Measurements from ENCODE around the gene GTPBP3. TPM values are rescaled to one million over a fixed set of nuclear protein-coding genes. Genes with fewer than 3 reads are reported as not detected.

GTPBP3 gene
- total RNA-seq, 1 donor from 2014 or later: 79.5 TPM

DNA sequence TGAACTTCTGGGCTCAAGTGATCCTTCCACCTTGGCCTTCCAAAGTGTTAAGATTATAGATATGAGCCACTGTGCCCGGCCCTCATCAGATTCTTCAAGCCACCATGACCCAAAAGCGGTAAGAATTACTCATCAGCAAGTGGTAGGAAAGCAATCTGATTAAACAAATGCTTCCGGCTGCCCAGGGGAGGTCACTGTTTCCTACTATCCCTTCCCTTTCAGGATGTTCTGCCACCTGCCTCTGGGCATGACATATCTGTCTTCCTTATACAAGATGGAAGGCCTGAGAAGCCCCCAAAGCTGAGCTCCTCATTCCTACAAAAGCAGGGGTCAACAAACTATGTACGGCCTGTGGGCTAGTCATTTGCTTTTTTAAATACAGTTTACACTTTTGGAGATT, 41.1 kb upstream of the GTPBP3 start:
- DNase-seq (ENCODE audit: low read depth): no peak
- peak; percentile 48 for TF ChIP-seq CTCF (conservative IDR thresholded peaks at IDR 0.05; ENCODE audit: low read depth, low read length)
- H3K4me3 ChIP-seq (ENCODE audit: low read depth, low read length): no peak overlapping the region

GRCh38 chr19:17296976-17297375, 40.4 kb upstream of the GTPBP3 start:
- no peak for DNase-seq (ENCODE audit: low read depth)
- no peak for TF ChIP-seq CTCF (conservative IDR thresholded peaks at IDR 0.05; ENCODE audit: low read depth, low read length)
- H3K4me3 ChIP-seq (ENCODE audit: low read depth, low read length): no peak overlapping the region

- no peak for TF ChIP-seq CTCF (conservative IDR thresholded peaks at IDR 0.05; ENCODE audit: low read depth, low read length)
- H3K4me3 ChIP-seq (ENCODE audit: low read depth, low read length): no peak overlapping the region
- no peak for DNase-seq (ENCODE audit: low read depth)
Measured at GRCh38 chr19:17300992-17301619, 36.2 kb upstream of the GTPBP3 start.

DNA sequence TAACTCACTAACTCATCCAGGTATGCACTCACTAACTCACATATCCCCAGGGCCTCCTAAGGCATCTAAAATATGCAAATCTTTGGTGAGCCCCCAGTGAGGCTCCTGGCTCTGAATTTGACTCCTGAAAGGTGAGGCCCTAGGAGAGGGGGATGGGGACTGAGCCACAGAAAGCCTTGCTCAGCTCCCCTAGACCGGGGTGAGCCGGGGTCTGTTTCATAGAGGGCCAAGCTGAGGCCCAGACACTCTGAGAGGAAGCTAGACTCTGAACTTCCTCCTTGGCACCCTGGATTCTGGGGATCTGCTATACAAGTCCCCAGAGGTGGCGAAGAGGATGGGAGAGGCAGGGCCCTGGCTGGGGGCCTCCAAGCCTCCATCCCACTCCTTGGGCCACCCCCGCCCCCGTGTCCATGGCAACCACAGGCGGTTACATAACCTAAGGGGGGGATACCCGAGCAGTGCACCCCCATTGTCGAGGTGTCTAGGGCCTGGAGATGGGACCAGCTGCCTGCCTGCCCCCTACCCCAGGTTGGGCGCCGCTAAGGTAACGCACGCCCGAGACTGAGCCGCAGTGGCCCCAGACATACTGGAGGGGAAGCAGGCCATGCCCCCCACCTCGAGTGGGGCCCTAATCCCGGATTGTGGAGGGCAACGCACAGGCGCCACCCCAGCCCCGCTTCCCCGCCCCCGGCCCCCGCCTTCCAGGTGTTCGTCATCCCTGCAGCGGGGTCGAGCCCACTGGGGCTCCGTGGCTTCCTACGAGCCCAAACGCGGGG, 34.8 kb upstream of the GTPBP3 start:
- no peak for TF ChIP-seq CTCF (conservative IDR thresholded peaks at IDR 0.05; ENCODE audit: low read depth, low read length)
- peak overlapping the region; percentile 86 for H3K4me3 ChIP-seq (ENCODE audit: low read depth, low read length)
- DNase-seq (ENCODE audit: low read depth): no peak

- TF ChIP-seq CTCF (conservative IDR thresholded peaks at IDR 0.05; ENCODE audit: low read depth, low read length): peak; percentile 34
- no peak for DNase-seq (ENCODE audit: low read depth)
- peak within 1 kb of the TSS; percentile 86 for H3K4me3 ChIP-seq (ENCODE audit: low read depth, low read length)
Measured at GRCh38 chr19:17303167-17303939, 34.0 kb upstream of the GTPBP3 start, which contains the start of gene ABHD8. Gene ABHD8 (minus strand): TSS chr19:17303425. CDS start chr19:17301616, 1,809 bp downstream.

DNA sequence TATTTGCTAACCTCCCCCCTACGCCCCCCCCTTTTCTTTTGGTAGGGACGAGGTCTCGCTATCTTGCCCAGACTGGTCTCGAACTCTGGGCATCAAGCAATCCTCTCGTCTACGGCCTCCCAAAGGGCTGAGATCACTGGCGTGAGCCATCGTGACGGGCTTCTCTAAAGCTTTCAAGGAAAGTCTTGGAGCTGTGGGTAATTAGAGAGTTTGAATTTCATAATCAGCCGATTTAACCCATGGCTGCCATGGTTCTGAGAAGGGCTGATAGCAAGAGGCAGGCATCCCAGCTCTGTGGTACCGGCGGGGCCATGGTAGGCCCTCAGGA, 33.4 kb upstream of the GTPBP3 start:
- no peak for DNase-seq (ENCODE audit: low read depth)
- TF ChIP-seq CTCF (conservative IDR thresholded peaks at IDR 0.05; ENCODE audit: low read depth, low read length): no peak
- no peak overlapping the region for H3K4me3 ChIP-seq (ENCODE audit: low read depth, low read length)
